Liver (tissue), 3 donors: ENCODE data around the gene GEMIN8.

Experiments
- ATF3 ChIP-seq: IDR thresholded peaks from 2 replicates; pipeline ENCODE4 v1.6.1; 2016; ENCODE audit warnings: antibody characterized with exemption
- CTCF ChIP-seq: fragments of 150-350 bp; IDR thresholded peaks from 2 replicates; pipeline ENCODE4 v1.5.1; 2017; ENCODE audit warnings: improper control_type of control experiment, low read depth, low read length; ENCODE audit not compliant: missing input control
- REST ChIP-seq: IDR thresholded peaks from 2 replicates; pipeline ENCODE4 v1.6.1; 2016; ENCODE audit warnings: antibody characterized with exemption, mild to moderate bottlenecking
- TAF1 ChIP-seq: conservative IDR thresholded peaks from 2 replicates; pipeline ENCODE4 v1.6.1; 2016; ENCODE audit warnings: antibody characterized with exemption, mild to moderate bottlenecking
- YY1 ChIP-seq: IDR thresholded peaks from 2 replicates; pipeline ENCODE4 v1.6.1; 2016; ENCODE audit warnings: antibody characterized with exemption, mild to moderate bottlenecking
- donor health status: healthy.
- donor health status: healthy.

GRCh38 chrX:14073556-14073955 lies 43.9 kb upstream of the GEMIN8 start:
- TF ChIP-seq CTCF (no peak), ATF3 (no peak), YY1 (no peak), REST (no peak), TAF1 (no peak)
